DMS153 (cell line): ENCODE results near the gene ENTR1.

ENCODE experiments used
- DNase-seq: peaks from one replicate; lab custom pipeline; 2025; lab: John Stamatoyannopoulos, UW

The ENTR1 gene

GRCh38 chr9:136410500-136411287, at the start of gene ENTR1, which contains the start of gene PMPCA:
TSS of gene ENTR1 (minus strand) at chr9:136410614. CDS start at chr9:136410397, 217 bp downstream.
TSS of gene PMPCA (plus strand) at chr9:136410658. CDS start at chr9:136410669, 11 bp downstream.
- peak; percentile 71 for DNase-seq

GRCh38 chr9:136459425-136459824, 49.0 kb upstream of the ENTR1 start:
- DNase-seq: no peak

GRCh38 chr9:136457326-136457725, 46.9 kb upstream of the ENTR1 start:
- DNase-seq: no peak

GRCh38 chr9:136456258-136456657, 45.8 kb upstream of the ENTR1 start:
- DNase-seq: no peak

- no peak for DNase-seq
These were observed 44.9 kb upstream of the ENTR1 start for GRCh38 chr9:136455043-136456002.

GRCh38 chr9:136454026-136454796, 43.8 kb upstream of the ENTR1 start:
- DNase-seq: no peak

- DNase-seq: no peak
These were observed 42.9 kb upstream of the ENTR1 start for GRCh38 chr9:136453326-136453725.

- DNase-seq: no peak
These were observed 40.9 kb upstream of the ENTR1 start for GRCh38 chr9:136451221-136451877.

GRCh38 chr9:136448655-136449054, 38.2 kb upstream of the ENTR1 start:
- DNase-seq: no peak

GRCh38 chr9:136447173-136447778, 36.9 kb upstream of the ENTR1 start:
- DNase-seq: no peak

GRCh38 chr9:136445799-136446198, 35.4 kb upstream of the ENTR1 start:
- DNase-seq: no peak

GRCh38 chr9:136444102-136444501, 33.7 kb upstream of the ENTR1 start:
- DNase-seq: no peak

- no peak for DNase-seq
These were observed 33.3 kb upstream of the ENTR1 start for GRCh38 chr9:136443687-136444086.

GRCh38 chr9:136443087-136443486, 32.7 kb upstream of the ENTR1 start:
- DNase-seq: no peak

GRCh38 chr9:136442265-136442664, 31.9 kb upstream of the ENTR1 start:
- DNase-seq: no peak

- DNase-seq: no peak
These were observed 31.3 kb upstream of the ENTR1 start for GRCh38 chr9:136441681-136442245.

GRCh38 chr9:136441191-136441680, 30.8 kb upstream of the ENTR1 start:
- no peak for DNase-seq

GRCh38 chr9:136439481-136440408, 29.3 kb upstream of the ENTR1 start, which contains the start of gene INPP5E:
TSS of gene INPP5E (minus strand) at chr9:136439845. CDS start at chr9:136439419, 426 bp downstream.
- peak; percentile 6 for DNase-seq
